ENCODE results near the gene COL26A1.

COL26A1 gene

GRCh38 chr7:101553771-101554445, 191.2 kb downstream of the COL26A1 start:
- DNase-seq (ENCODE audit: low spot score) = peak; percentile 45

- DNase-seq (ENCODE audit: low spot score) = peak; percentile 36
Observed at GRCh38 chr7:101554584-101555268, 192.1 kb downstream of the COL26A1 start.

GRCh38 chr7:101555269-101555920, 192.7 kb downstream of the COL26A1 start:
- DNase-seq (ENCODE audit: low spot score) = peak; percentile 38

GRCh38 chr7:101555921-101556275, 193.2 kb downstream of the COL26A1 start:
- peak; percentile 28 for DNase-seq (ENCODE audit: low spot score)

GRCh38 chr7:101556453-101556968, 193.8 kb downstream of the COL26A1 start:
- DNase-seq (ENCODE audit: low spot score) = peak; percentile 20

- DNase-seq (ENCODE audit: low spot score) = peak; percentile 38
Observed at GRCh38 chr7:101557421-101557820, 194.7 kb downstream of the COL26A1 start.

GRCh38 chr7:101557978-101558741, 195.5 kb downstream of the COL26A1 start:
- peak; percentile 53 for DNase-seq (ENCODE audit: low spot score)

- DNase-seq (ENCODE audit: low spot score) = peak; percentile 45
Observed at GRCh38 chr7:101558742-101559325, 196.2 kb downstream of the COL26A1 start.

GRCh38 chr7:101559586-101559985, 196.9 kb downstream of the COL26A1 start:
- peak; percentile 30 for DNase-seq (ENCODE audit: low spot score)

- peak; percentile 46 for DNase-seq (ENCODE audit: low spot score)
Observed at GRCh38 chr7:101560021-101560420, 197.3 kb downstream of the COL26A1 start.

- DNase-seq (ENCODE audit: low spot score) = peak; percentile 40
Observed at GRCh38 chr7:101560856-101561255, 198.2 kb downstream of the COL26A1 start.

- DNase-seq (ENCODE audit: low spot score) = peak; percentile 33
Observed at GRCh38 chr7:101561293-101561692, 198.6 kb downstream of the COL26A1 start.

- peak; percentile 59 for DNase-seq (ENCODE audit: low spot score)
Observed at GRCh38 chr7:101562531-101563197, 200.0 kb downstream of the COL26A1 start.

GRCh38 chr7:101563198-101563901, 200.7 kb downstream of the COL26A1 start:
- DNase-seq (ENCODE audit: low spot score) = peak; percentile 56

- DNase-seq (ENCODE audit: low spot score) = peak; percentile 64
Observed at GRCh38 chr7:101563943-101564777, 201.5 kb downstream of the COL26A1 start.

- DNase-seq (ENCODE audit: low spot score) = peak; percentile 49
Observed at GRCh38 chr7:101564778-101565211, 202.1 kb downstream of the COL26A1 start.

- DNase-seq (ENCODE audit: low spot score) = peak; percentile 46
Observed at GRCh38 chr7:101565601-101566209, 203.0 kb downstream of the COL26A1 start.

- peak; percentile 1 for DNase-seq (ENCODE audit: low spot score)
Observed at GRCh38 chr7:101567230-101567629, 204.6 kb downstream of the COL26A1 start.

- DNase-seq (ENCODE audit: low spot score) = no peak
Observed at GRCh38 chr7:101572156-101572555, 209.5 kb downstream of the COL26A1 start.
